K562 (cell line): ENCODE measurements around the gene POM121. TPM values are rescaled to one million over a fixed set of nuclear protein-coding genes. Genes with fewer than 3 reads are reported as not detected.

Experiments used
- ELF2 ChIP-seq: fragments of 250-450 bp; sonication (Bioruptor Pico); IDR thresholded peaks from 2 replicates; pipeline ENCODE4 v1.5.0; 2021; ENCODE audit warnings: mild to moderate bottlenecking
- MBD2 ChIP-seq: sonication (generic); IDR thresholded peaks from 2 replicates; pipeline ENCODE4 v1.6.1; 2016; ENCODE audit warnings: low read depth, borderline replicate concordance
- NCOA1 ChIP-seq: fragments of 450-650 bp; IDR thresholded peaks from 2 replicates; pipeline ENCODE4 v1.6.1; 2016; ENCODE audit warnings: low read depth
- NFE2L1 ChIP-seq: fragments of 450-650 bp; IDR thresholded peaks from 2 replicates; pipeline ENCODE4 v1.6.1; 2016; ENCODE audit warnings: missing genetic modification characterization, low read depth, mild to moderate bottlenecking, missing compliant biosample characterization, moderate library complexity, borderline replicate concordance
- PCBP1 ChIP-seq: fragments of 200-400 bp; formaldehyde crosslinking; IDR thresholded peaks from 2 replicates; pipeline ENCODE4 v1.6.1; 2018; ENCODE audit warnings: mild to moderate bottlenecking, low read depth, low read length; ENCODE audit not compliant: poor library complexity, severe bottlenecking
- RBFOX2 ChIP-seq: fragments of 200-400 bp; formaldehyde crosslinking; IDR thresholded peaks from 2 replicates; pipeline ENCODE4 v1.6.1; 2017; ENCODE audit warnings: low read depth, mild to moderate bottlenecking, low read length, moderate library complexity
- RBM22 ChIP-seq: fragments of 200-400 bp; formaldehyde crosslinking; IDR thresholded peaks from 2 replicates; pipeline ENCODE4 v1.6.1; 2018; ENCODE audit warnings: low read length, low read depth; ENCODE audit not compliant: poor library complexity, severe bottlenecking
- RCOR1 ChIP-seq, 2 experiments: IDR thresholded peaks; 2 replicates each; pipeline ENCODE4 v1.6.1; 2012; ENCODE audit warnings: low read depth in 2 of 2, low read length in 2 of 2, borderline replicate concordance in 1 of 2, improper control_type of control experiment in 1 of 2
- ZNF253 ChIP-seq: fragments of 250-450 bp; sonication (Bioruptor Pico); conservative IDR thresholded peaks from 2 replicates; pipeline ENCODE4 v1.6.1; 2021; ENCODE audit warnings: mild to moderate bottlenecking
- ZSCAN32 ChIP-seq: fragments of 450-650 bp; formaldehyde crosslinking; IDR thresholded peaks from 2 replicates; pipeline ENCODE4 v1.4.0; 2020; ENCODE audit warnings: mild to moderate bottlenecking, moderate library complexity
- polyA plus RNA-seq, 8 experiments: library from polyadenylated mRNA; depleted of rRNA in 4 of 8; stranded (reverse) in 5 of 8; unstranded in 3 of 8; fragments of >200 nt; fragmentation: Nextera tagmentation in 2 of 8; fragmentation: Illumina TruSeq in 1 of 8; extraction: Ambion mirVana in 2 of 8; extraction: Trizol in 1 of 8; gene quantifications; 2 replicates each; pipeline versions ENCODE4 v1.2.1 to v1.2.3, GENCODE V29; 2011 to 2014; ENCODE audit warnings: inconsistent platforms in 1 of 8, missing spikeins in 1 of 8
- total RNA-seq, 7 experiments: library from RNA; depleted of rRNA in 6 of 7; stranded (reverse); fragments of >200 nt in 6 of 7; fragmentation: Illumina TruSeq in 2 of 7; extraction: Trizol in 2 of 7; gene quantifications; 2 replicates each; pipeline versions ENCODE4 v1.2.1 to v1.2.3, GENCODE V29; 2011 to 2021; ENCODE audit warnings: low replicate concordance in 1 of 7
- TF ChIP-seq, protein P1 (sequence below): fragments of 250-450 bp; sonication (Bioruptor Pico); IDR thresholded peaks from 2 replicates; pipeline ENCODE4 v1.4.0; 2020; ENCODE audit warnings: mild to moderate bottlenecking, moderate library complexity
- TF ChIP-seq, protein P2 (sequence below): fragments of 150-350 bp; IDR thresholded peaks from 2 replicates; pipeline ENCODE4 v1.6.1; 2014; ENCODE audit warnings: low read depth, mild to moderate bottlenecking, low read length, borderline replicate concordance
- TF ChIP-seq, protein P3 (sequence below): fragments of 450-650 bp; IDR thresholded peaks from 2 replicates; pipeline ENCODE4 v1.6.1; 2016; ENCODE audit warnings: low read depth, mild to moderate bottlenecking, moderate library complexity
- TF ChIP-seq, protein P4 (sequence below), 2 experiments: IDR thresholded peaks; 2 replicates each; pipeline ENCODE4 v1.6.1; 2012; ENCODE audit warnings: improper control_type of control experiment in 2 of 2, low read depth in 2 of 2, low read length in 2 of 2, borderline replicate concordance in 1 of 2
- TF ChIP-seq, protein P5 (sequence below), 3 experiments: fragments of 200-800 bp in 1 of 3; sonication (Bioruptor generic) in 1 of 3; sonication (generic) in 1 of 3; formaldehyde crosslinking in 1 of 3; IDR thresholded peaks; 2 replicates each; pipeline versions ENCODE4 v1.6.1 to v1.8.0; 2016 to 2022; ENCODE audit warnings: mild to moderate bottlenecking in 2 of 3, missing compliant biosample characterization in 2 of 3, missing genetic modification characterization in 2 of 3, missing genetic modification reagents in 1 of 3

Gene POM121
- total and polyA plus RNA-seq, 9 of the 15 experiments (the other 6 are each of a cell fraction or from before 2014, with no cell fraction given) = 3.6 to 112 (median 12.5) TPM

DNA sequence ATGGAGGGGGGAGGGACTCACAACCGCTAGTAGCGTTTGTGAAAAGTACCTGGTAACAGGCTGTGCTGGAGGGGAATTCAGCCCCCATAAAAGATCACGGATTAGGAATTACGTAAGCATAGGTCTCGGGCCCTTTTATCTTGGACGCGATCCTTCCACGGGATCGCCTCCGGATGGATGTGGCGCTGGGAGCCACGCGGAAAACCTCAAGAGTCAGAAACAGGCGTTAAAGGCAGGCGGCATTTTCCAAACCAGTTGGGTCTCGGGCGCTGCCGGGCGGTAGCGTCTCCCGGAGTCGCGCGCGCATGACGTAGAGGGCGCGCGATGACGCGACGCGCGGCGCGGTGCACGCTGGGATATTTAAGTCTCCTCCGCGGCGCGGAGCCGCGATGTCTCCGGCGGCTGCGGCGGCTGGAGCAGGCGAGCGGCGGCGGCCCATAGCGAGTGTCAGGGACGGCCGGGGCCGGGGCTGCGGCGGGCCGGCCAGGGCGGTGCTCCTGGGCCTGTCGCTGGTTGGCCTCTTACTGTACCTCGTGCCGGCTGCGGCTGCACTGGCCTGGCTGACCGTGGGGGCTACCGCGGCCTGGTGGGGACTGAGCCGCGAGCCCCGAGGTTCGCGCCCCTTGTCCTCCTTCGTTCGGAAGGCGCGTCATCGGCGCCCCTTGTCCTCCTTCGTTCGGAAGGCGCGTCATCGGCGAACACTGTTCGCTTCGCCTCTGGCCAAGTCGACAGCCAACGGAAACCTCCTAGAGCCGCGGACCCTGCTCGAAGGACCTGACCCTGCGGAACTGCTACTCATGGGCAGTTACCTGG, at the start of gene POM121 (continued):
- TF ChIP-seq, protein P1, sequence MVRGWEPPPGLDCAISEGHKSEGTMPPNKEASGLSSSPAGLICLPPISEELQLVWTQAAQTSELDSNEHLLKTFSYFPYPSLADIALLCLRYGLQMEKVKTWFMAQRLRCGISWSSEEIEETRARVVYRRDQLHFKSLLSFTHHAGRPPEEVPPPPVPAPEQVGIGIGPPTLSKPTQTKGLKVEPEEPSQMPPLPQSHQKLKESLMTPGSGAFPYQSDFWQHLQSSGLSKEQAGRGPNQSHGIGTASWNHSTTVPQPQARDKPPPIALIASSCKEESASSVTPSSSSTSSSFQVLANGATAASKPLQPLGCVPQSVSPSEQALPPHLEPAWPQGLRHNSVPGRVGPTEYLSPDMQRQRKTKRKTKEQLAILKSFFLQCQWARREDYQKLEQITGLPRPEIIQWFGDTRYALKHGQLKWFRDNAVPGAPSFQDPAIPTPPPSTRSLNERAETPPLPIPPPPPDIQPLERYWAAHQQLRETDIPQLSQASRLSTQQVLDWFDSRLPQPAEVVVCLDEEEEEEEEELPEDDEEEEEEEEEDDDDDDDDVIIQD (CRISPR knock-in tag) = no peak
- TF ChIP-seq, protein P2, sequence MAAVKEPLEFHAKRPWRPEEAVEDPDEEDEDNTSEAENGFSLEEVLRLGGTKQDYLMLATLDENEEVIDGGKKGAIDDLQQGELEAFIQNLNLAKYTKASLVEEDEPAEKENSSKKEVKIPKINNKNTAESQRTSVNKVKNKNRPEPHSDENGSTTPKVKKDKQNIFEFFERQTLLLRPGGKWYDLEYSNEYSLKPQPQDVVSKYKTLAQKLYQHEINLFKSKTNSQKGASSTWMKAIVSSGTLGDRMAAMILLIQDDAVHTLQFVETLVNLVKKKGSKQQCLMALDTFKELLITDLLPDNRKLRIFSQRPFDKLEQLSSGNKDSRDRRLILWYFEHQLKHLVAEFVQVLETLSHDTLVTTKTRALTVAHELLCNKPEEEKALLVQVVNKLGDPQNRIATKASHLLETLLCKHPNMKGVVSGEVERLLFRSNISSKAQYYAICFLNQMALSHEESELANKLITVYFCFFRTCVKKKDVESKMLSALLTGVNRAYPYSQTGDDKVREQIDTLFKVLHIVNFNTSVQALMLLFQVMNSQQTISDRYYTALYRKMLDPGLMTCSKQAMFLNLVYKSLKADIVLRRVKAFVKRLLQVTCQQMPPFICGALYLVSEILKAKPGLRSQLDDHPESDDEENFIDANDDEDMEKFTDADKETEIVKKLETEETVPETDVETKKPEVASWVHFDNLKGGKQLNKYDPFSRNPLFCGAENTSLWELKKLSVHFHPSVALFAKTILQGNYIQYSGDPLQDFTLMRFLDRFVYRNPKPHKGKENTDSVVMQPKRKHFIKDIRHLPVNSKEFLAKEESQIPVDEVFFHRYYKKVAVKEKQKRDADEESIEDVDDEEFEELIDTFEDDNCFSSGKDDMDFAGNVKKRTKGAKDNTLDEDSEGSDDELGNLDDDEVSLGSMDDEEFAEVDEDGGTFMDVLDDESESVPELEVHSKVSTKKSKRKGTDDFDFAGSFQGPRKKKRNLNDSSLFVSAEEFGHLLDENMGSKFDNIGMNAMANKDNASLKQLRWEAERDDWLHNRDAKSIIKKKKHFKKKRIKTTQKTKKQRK = no peak
- TF ChIP-seq NFE2L1 (no peak), RBM22 (peak; percentile 95), MBD2 (peak; percentile 75), RBFOX2 (peak; percentile 96), PCBP1 (peak; percentile 66), NCOA1 (0 out of 2 replicates have a peak, but pooled peaks have one; percentile 11), RCOR1 (IDR thresholded peaks at IDR 0.05; ENCODE audit: borderline replicate concordance in 1 of 2, low read depth in 2 of 2, low read length in 2 of 2) (peak in 1 of 2 experiments; percentile 45; a peak in 1 of 4 replicates), ZSCAN32 (CRISPR knock-in tag) (no peak; the same call in 1 of the 2 replicates), ELF2 (CRISPR knock-in tag) (peak; percentile 81), ZNF253 (no peak)
- TF ChIP-seq, protein P3, sequence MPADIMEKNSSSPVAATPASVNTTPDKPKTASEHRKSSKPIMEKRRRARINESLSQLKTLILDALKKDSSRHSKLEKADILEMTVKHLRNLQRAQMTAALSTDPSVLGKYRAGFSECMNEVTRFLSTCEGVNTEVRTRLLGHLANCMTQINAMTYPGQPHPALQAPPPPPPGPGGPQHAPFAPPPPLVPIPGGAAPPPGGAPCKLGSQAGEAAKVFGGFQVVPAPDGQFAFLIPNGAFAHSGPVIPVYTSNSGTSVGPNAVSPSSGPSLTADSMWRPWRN = no peak
- TF ChIP-seq, protein P4, sequence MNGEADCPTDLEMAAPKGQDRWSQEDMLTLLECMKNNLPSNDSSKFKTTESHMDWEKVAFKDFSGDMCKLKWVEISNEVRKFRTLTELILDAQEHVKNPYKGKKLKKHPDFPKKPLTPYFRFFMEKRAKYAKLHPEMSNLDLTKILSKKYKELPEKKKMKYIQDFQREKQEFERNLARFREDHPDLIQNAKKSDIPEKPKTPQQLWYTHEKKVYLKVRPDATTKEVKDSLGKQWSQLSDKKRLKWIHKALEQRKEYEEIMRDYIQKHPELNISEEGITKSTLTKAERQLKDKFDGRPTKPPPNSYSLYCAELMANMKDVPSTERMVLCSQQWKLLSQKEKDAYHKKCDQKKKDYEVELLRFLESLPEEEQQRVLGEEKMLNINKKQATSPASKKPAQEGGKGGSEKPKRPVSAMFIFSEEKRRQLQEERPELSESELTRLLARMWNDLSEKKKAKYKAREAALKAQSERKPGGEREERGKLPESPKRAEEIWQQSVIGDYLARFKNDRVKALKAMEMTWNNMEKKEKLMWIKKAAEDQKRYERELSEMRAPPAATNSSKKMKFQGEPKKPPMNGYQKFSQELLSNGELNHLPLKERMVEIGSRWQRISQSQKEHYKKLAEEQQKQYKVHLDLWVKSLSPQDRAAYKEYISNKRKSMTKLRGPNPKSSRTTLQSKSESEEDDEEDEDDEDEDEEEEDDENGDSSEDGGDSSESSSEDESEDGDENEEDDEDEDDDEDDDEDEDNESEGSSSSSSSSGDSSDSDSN (IDR thresholded peaks at IDR 0.05; ENCODE audit: borderline replicate concordance in 1 of 2, low read depth in 2 of 2, low read length in 2 of 2) = no peak
- TF ChIP-seq, protein P5, sequence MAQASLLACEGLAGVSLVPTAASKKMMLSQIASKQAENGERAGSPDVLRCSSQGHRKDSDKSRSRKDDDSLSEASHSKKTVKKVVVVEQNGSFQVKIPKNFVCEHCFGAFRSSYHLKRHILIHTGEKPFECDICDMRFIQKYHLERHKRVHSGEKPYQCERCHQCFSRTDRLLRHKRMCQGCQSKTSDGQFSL (CRISPR knock-in tag; IDR thresholded peaks at IDR 0.05) = 0 out of 2 replicates have a peak, but pooled peaks have one; percentile 32
- TF ChIP-seq, protein P5 (tag; IDR thresholded peaks at IDR 0.05) = no peak
